A673 (cell line): ENCODE results near the gene AGBL3.

Experiments used
- CTCF ChIP-seq: fragments of 300-800, 200-600 bp; sonication (generic); conservative IDR thresholded peaks from 2 replicates; pipeline ENCODE4 v1.5.1; 2017; ENCODE audit warnings: low read depth, mild to moderate bottlenecking, antibody characterized with exemption, low read length, moderate library complexity, mixed read lengths
- EZH2 ChIP-seq: fragments of 200-600 bp; sonication (generic); IDR thresholded peaks from 2 replicates; pipeline ENCODE4 v1.6.1; 2017; ENCODE audit warnings: borderline replicate concordance, low read depth, mild to moderate bottlenecking, mixed read lengths, antibody characterized with exemption, low read length; ENCODE audit not compliant: poor library complexity, severe bottlenecking

- no peak for TF ChIP-seq CTCF
- TF ChIP-seq EZH2 = no peak
These were observed 181.7 kb downstream of the AGBL3 start for GRCh38 chr7:135168001-135168400.
